ENCODE results near the gene TRIM58.

The TRIM58 gene

GRCh38 chr1:247857069-247857984 lies at the start of gene TRIM58:
TRIM58 (plus strand) TSS chr1:247857187; CDS start chr1:247857247, 60 bp downstream.
- DNase-seq: no peak

GRCh38 chr1:247812637-247813036 lies 44.4 kb upstream of the TRIM58 start:
- no peak for DNase-seq

GRCh38 chr1:247822060-247822459 lies 34.9 kb upstream of the TRIM58 start:
- no peak for DNase-seq

- no peak for DNase-seq
Observed at GRCh38 chr1:247824023-247824422, 33.0 kb upstream of the TRIM58 start, which contains the start of gene OR14A16. OR14A16 (minus strand) TSS chr1:247824119; CDS start chr1:247815729, 8,390 bp downstream.

- DNase-seq: no peak
Observed at GRCh38 chr1:247825362-247825761, 31.6 kb upstream of the TRIM58 start.

GRCh38 chr1:247829656-247830055 lies 27.3 kb upstream of the TRIM58 start:
- no peak for DNase-seq

GRCh38 chr1:247833601-247834000 lies 23.4 kb upstream of the TRIM58 start:
- no peak for DNase-seq

GRCh38 chr1:247840818-247841217 lies 16.2 kb upstream of the TRIM58 start:
- no peak for DNase-seq

- no peak for DNase-seq
Observed at GRCh38 chr1:247841796-247842195, 15.2 kb upstream of the TRIM58 start, which contains the start of gene OR11L1. OR11L1 (minus strand) TSS chr1:247841896; CDS start chr1:247841896, 0 bp downstream.

GRCh38 chr1:247843411-247843810 lies 13.6 kb upstream of the TRIM58 start:
- DNase-seq: no peak

- DNase-seq: no peak
Observed at GRCh38 chr1:247845011-247845692, 11.8 kb upstream of the TRIM58 start.

GRCh38 chr1:247845693-247846017 lies 11.3 kb upstream of the TRIM58 start:
- DNase-seq: no peak

GRCh38 chr1:247848346-247848745 lies 8.6 kb upstream of the TRIM58 start:
- no peak for DNase-seq

GRCh38 chr1:247849616-247850015 lies 7.4 kb upstream of the TRIM58 start:
- no peak for DNase-seq

GRCh38 chr1:247854899-247855545 lies 2.0 kb upstream of the TRIM58 start:
- no peak for DNase-seq

GRCh38 chr1:247855911-247856310 lies 1.1 kb upstream of the TRIM58 start:
- DNase-seq: no peak

- DNase-seq: no peak
Observed at GRCh38 chr1:247857985-247858619, 1.1 kb downstream of the TRIM58 start.

- no peak for DNase-seq
Observed at GRCh38 chr1:247862756-247863155, 5.8 kb downstream of the TRIM58 start.

- no peak for DNase-seq
Observed at GRCh38 chr1:247864644-247865043, 7.7 kb downstream of the TRIM58 start.

- DNase-seq: no peak
Observed at GRCh38 chr1:247865416-247865815, 8.4 kb downstream of the TRIM58 start.

GRCh38 chr1:247883346-247883745 lies 26.4 kb downstream of the TRIM58 start:
- no peak for DNase-seq

GRCh38 chr1:247884797-247885413 lies 27.9 kb downstream of the TRIM58 start:
- no peak for DNase-seq

All from activated effector memory CD4-positive, alpha-beta T cell treated with anti-CD3 and anti-CD28 coated beads, Interleukin-2, amount 50 U/mL, for 16 hours (primary cell).